Testis (tissue), 3 donors: ENCODE data around the gene TNFAIP8. TPM values are rescaled to one million over a fixed set of nuclear protein-coding genes. Genes with fewer than 3 reads are reported as not detected.

Experiments
- DNase-seq: peaks from one replicate; pipeline ENCODE4 v3.0.0-alpha.2; 2019
- H3K27ac ChIP-seq, 2 donors: fragments of 200-600 bp; sonication (generic); one replicate each; pipeline ENCODE4 v1.5.1; 2019
- H3K27me3 ChIP-seq: fragments of 200-600 bp; sonication (generic); one replicate; pipeline ENCODE4 v1.5.1; 2019
- H3K36me3 ChIP-seq: fragments of 200-600 bp; sonication (generic); one replicate; pipeline ENCODE4 v1.5.1; 2017; ENCODE audit warnings: low read depth; ENCODE audit errors: missing control alignments
- H3K4me1 ChIP-seq: fragments of 200-600 bp; sonication (generic); one replicate; pipeline ENCODE4 v1.5.1; 2019
- H3K4me3 ChIP-seq, 2 donors: fragments of 200-600 bp; sonication (generic); one replicate each; pipeline ENCODE4 v1.5.1; 2017 to 2019
- H3K9me3 ChIP-seq: fragments of 200-600 bp; sonication (generic); one replicate; pipeline ENCODE4 v1.5.1; 2017
- POLR2A ChIP-seq: fragments of 450-650 bp; IDR thresholded peaks from one replicate; pipeline ENCODE4 v1.6.1; 2017; ENCODE audit warnings: antibody characterized with exemption, mild to moderate bottlenecking, moderate library complexity
- WGBS, 2 donors: methylation state at CpG; one replicate each; pipeline ENCODE4 v1.1.5; 2018; 5-methylcytosine and 5-hydroxymethylcytosine counted together
- intact Hi-C: fragments of 100-400 bp; cut with DNase I; formaldehyde crosslinking; loops from one replicate; pipeline ENCODE4 v1.15.1; 2023; ENCODE audit warnings: low total_unique reads
- polyA plus RNA-seq: library from polyadenylated mRNA; stranded (reverse); fragments of 350-450 nt; fragmentation: Illumina TruSeq; extraction: RNeasy Lipid Tissue Mini Kit (QIAGEN cat#74804); gene quantifications from one replicate; pipeline ENCODE4 v1.2.3, GENCODE V29; 2014; ENCODE audit warnings: low read depth, low replicate concordance; ENCODE audit not compliant: insufficient read depth
- total RNA-seq, 2 donors: library from RNA; depleted of rRNA; stranded (reverse); fragments of >200 nt; gene quantifications; one replicate each; pipeline ENCODE4 v1.2.3, GENCODE V29; 2016
- TF ChIP-seq, protein P1 (sequence below), 3 experiments: fragments of 450-650 bp in 2 of 3; fragments of 200-600 bp in 1 of 3; sonication (generic) in 1 of 3; IDR thresholded peaks; one replicate each; pipeline ENCODE4 v1.5.1; 2016 to 2019; ENCODE audit warnings: antibody characterized with exemption in 3 of 3, mild to moderate bottlenecking in 2 of 3, moderate library complexity in 1 of 3

Gene TNFAIP8
- total and polyA plus RNA-seq, 3 donors from 2014 or later = 6.3 to 14.0 (median 8.2) TPM

GRCh38 chr5:119357270-119357669 is 1.5 kb downstream of the TNFAIP8 start:
- H3K4me1 ChIP-seq = peaks cover 4% of the 10 kb centered on the region
- no peaks in the 10 kb centered on the region for H3K27me3 ChIP-seq
- intact Hi-C loops = no loop called here
- no peak overlapping the region for H3K4me3 ChIP-seq
- no peaks in the 10 kb centered on the region for H3K36me3 ChIP-seq
- no peak for TF ChIP-seq POLR2A
- TF ChIP-seq, protein P1, sequence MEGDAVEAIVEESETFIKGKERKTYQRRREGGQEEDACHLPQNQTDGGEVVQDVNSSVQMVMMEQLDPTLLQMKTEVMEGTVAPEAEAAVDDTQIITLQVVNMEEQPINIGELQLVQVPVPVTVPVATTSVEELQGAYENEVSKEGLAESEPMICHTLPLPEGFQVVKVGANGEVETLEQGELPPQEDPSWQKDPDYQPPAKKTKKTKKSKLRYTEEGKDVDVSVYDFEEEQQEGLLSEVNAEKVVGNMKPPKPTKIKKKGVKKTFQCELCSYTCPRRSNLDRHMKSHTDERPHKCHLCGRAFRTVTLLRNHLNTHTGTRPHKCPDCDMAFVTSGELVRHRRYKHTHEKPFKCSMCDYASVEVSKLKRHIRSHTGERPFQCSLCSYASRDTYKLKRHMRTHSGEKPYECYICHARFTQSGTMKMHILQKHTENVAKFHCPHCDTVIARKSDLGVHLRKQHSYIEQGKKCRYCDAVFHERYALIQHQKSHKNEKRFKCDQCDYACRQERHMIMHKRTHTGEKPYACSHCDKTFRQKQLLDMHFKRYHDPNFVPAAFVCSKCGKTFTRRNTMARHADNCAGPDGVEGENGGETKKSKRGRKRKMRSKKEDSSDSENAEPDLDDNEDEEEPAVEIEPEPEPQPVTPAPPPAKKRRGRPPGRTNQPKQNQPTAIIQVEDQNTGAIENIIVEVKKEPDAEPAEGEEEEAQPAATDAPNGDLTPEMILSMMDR (IDR thresholded peaks at IDR 0.05) = no peak
- no peaks in the 10 kb centered on the region for H3K9me3 ChIP-seq
- no peak for DNase-seq
- 46 to 60% methylated on average over 3 of the region's 3 CpGs for WGBS, 2 donors
- H3K27ac ChIP-seq = no peak overlapping the region

- TF ChIP-seq, protein P1 (IDR thresholded peaks at IDR 0.05) = no peak
- no peak for TF ChIP-seq POLR2A
- H3K9me3 ChIP-seq = no peaks in the 10 kb centered on the region
- no peak overlapping the region for H3K4me3 ChIP-seq
- no peak for DNase-seq
- intact Hi-C loops = no loop called here
- 88 to 89% methylated on average over 6 of the region's 6 CpGs for WGBS, 2 donors
- no peaks in the 10 kb centered on the region for H3K36me3 ChIP-seq
- no peaks in the 10 kb centered on the region for H3K27me3 ChIP-seq
- peaks cover 4% of the 10 kb centered on the region for H3K4me1 ChIP-seq
- no peak overlapping the region for H3K27ac ChIP-seq
These were observed 2.1 kb downstream of the TNFAIP8 start for GRCh38 chr5:119357808-119358529.

DNA sequence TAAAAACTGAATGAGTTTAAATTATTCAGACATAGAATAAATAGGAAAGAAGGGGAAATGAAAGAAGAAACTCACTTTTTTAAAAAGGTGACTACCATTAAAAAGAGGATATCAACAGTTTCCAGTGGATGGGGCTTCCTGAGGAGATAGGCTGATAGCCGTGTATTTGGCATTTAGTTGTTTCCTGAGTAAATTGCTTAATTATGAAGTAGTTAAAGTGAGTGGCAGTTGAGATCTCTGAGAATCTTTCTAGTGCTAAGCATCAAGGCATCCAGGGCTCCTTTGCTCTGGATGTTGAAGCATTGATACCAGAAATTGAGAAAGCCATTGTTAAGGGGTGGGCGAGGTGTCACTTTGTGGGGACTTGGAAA is 2.7 kb downstream of the TNFAIP8 start:
- 84 to 94% methylated on average over 2 of the region's 2 CpGs for WGBS, 2 donors
- Histone ChIP-seq H3K4me1 (peaks cover 4% of the 10 kb centered on the region), H3K27me3 (no peaks in the 10 kb centered on the region), H3K27ac (no peak overlapping the region), H3K36me3 (no peaks in the 10 kb centered on the region), H3K4me3 (no peak overlapping the region), H3K9me3 (no peaks in the 10 kb centered on the region)
- TF ChIP-seq POLR2A = no peak
- TF ChIP-seq, protein P1 (IDR thresholded peaks at IDR 0.05) = no peak
- no peak for DNase-seq
- intact Hi-C loops = no loop called here

DNA sequence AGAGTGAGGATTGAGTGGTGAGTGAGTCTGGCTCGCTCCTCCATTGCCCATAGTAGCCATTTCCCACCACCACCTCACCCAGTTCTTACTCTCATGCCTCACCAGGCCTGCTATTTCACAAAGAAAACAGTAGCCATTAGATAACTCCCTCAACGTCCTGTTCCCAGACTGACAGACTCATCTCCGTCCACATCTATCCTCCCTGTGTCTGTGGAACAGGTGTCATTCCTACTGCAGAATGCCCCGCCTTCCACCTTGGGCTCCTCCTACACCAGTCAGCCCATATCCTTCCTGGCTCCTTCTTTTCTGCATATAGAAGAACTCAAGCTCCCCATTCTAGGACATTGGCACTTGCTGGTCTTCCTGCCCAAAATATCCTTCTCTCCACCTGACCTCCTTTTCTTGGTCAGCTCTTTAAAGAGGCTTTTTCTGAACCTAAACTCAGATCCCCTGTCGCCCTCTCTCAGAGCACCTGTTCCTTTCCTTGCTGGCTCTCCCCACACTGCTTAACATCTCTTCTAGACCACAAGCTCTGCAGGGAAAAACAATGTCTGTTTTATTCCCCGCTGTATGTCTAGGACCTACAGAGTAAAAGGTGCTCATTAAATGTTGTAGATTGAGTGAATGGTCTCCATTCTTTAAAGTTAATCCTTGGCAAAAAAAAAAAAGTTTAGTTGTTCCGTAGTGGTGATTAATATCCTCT is 3.2 kb downstream of the TNFAIP8 start:
- Histone ChIP-seq H3K9me3 (no peaks in the 10 kb centered on the region), H3K4me1 (peaks cover 4% of the 10 kb centered on the region), H3K27me3 (no peaks in the 10 kb centered on the region), H3K27ac (no peak overlapping the region), H3K36me3 (no peaks in the 10 kb centered on the region), H3K4me3 (no peak overlapping the region)
- WGBS, 2 donors = 79 to 88% methylated on average over 7 of the region's 7 CpGs
- DNase-seq = no peak
- intact Hi-C loops = no loop called here
- TF ChIP-seq, protein P1 (IDR thresholded peaks at IDR 0.05) = no peak
- no peak for TF ChIP-seq POLR2A
